Urinary bladder (tissue), 4 donors: ENCODE results near the gene SYTL1. TPM values are rescaled to one million over a fixed set of nuclear protein-coding genes. Genes with fewer than 3 reads are reported as not detected.

ENCODE experiments used
- DNase-seq: peaks from one replicate; pipeline ENCODE4 v3.0.0-alpha.2; 2015; ENCODE audit errors: extremely low spot score
- H3K27ac ChIP-seq: one replicate; pipeline ENCODE4 v1.5.1; 2013; ENCODE audit warnings: low read depth, mild to moderate bottlenecking, moderate library complexity
- H3K36me3 ChIP-seq: one replicate; pipeline ENCODE4 v1.6.1; 2013; ENCODE audit warnings: mild to moderate bottlenecking, moderate library complexity; ENCODE audit not compliant: insufficient read depth
- H3K4me1 ChIP-seq: one replicate; pipeline ENCODE4 v1.6.1; 2013; ENCODE audit warnings: mild to moderate bottlenecking, moderate library complexity; ENCODE audit not compliant: insufficient read depth
- H3K4me3 ChIP-seq: one replicate; pipeline ENCODE4 v1.5.1; 2013; ENCODE audit warnings: low read depth, low read length
- WGBS: extraction: QIAGEN DNeasy Blood & Tissue Kit; methylation state at CpG from one replicate; pipeline ENCODE4 v1.1.7; 2013; 5-methylcytosine and 5-hydroxymethylcytosine counted together
- polyA plus RNA-seq: library from polyadenylated mRNA; stranded (reverse); fragments of 200-250 nt; gene quantifications from one replicate; pipeline ENCODE4 v1.2.3, GENCODE V29; 2013
- total RNA-seq: library from RNA; depleted of rRNA; stranded (reverse); fragments of >200 nt; gene quantifications from one replicate; pipeline ENCODE4 v1.2.3, GENCODE V29; 2014
- donor health status: healthy with polysubstance abuse.
- donor health status: healthy.

Gene SYTL1
- total and polyA plus RNA-seq, 2 donors = 12.8 to 31.0 TPM

GRCh38 chr1:27346991-27347624, 5.3 kb downstream of the SYTL1 start:
- H3K36me3 ChIP-seq = no peaks in the 10 kb centered on the region
- no peak overlapping the region for H3K27ac ChIP-seq
- no peaks in the 10 kb centered on the region for H3K4me1 ChIP-seq
- 83% methylated on average over 14 of the region's 14 CpGs for WGBS
- no peak for DNase-seq
- no peak overlapping the region for H3K4me3 ChIP-seq

GRCh38 chr1:27348861-27349783, 7.3 kb downstream of the SYTL1 start:
- H3K27ac ChIP-seq = peak overlapping the region; percentile 71
- peak overlapping the region; percentile 45 for H3K4me3 ChIP-seq
- H3K36me3 ChIP-seq = no peaks in the 10 kb centered on the region
- peak; percentile 56 for DNase-seq
- H3K4me1 ChIP-seq = no peaks in the 10 kb centered on the region
- 22% methylated on average over 51 of the region's 51 CpGs for WGBS

DNA sequence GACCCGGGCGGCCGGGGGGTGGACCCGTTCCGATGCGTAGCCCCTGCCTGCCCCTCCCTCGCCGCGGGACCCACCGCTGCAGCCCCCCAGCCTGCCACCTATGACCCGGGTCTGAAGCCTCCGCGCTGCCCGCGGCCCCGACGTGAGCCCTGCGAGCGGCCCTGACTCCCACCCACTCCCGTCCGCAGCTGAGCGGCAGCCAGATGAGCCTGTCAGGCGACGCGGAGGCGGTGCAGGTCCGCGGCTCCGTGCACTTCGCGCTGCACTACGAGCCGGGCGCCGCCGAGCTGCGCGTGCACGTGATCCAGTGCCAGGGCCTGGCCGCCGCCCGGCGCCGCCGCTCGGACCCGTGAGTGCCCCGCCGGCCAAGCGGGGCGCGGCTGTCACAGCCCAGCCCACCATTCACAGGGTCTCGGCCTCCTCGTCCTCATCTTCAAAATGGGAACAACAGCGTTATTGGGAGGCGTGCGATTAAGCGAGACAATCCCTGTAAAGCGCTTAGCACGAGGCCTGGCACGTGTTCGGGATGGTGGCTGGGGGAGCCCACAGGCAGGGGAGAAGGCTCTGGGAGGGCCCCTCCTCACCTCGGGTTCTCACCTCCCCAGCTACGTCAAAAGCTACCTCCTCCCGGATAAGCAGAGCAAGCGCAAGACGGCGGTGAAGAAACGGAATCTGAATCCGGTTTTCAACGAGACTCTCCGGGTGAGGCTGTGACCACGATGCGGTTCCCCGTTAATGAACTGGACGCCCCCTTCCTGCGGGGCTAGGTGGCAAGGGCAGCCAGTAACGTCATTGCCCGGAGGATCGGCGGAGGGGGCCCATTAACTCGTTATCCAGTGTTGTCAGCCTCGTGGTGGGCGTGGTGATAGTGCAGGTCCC, 8.2 kb downstream of the SYTL1 start:
- WGBS = 17% methylated on average over 84 of the region's 84 CpGs
- H3K36me3 ChIP-seq = no peaks in the 10 kb centered on the region
- H3K27ac ChIP-seq = peak overlapping the region; percentile 43
- H3K4me1 ChIP-seq = no peaks in the 10 kb centered on the region
- peak overlapping the region; percentile 45 for H3K4me3 ChIP-seq
- DNase-seq = no peak

DNA sequence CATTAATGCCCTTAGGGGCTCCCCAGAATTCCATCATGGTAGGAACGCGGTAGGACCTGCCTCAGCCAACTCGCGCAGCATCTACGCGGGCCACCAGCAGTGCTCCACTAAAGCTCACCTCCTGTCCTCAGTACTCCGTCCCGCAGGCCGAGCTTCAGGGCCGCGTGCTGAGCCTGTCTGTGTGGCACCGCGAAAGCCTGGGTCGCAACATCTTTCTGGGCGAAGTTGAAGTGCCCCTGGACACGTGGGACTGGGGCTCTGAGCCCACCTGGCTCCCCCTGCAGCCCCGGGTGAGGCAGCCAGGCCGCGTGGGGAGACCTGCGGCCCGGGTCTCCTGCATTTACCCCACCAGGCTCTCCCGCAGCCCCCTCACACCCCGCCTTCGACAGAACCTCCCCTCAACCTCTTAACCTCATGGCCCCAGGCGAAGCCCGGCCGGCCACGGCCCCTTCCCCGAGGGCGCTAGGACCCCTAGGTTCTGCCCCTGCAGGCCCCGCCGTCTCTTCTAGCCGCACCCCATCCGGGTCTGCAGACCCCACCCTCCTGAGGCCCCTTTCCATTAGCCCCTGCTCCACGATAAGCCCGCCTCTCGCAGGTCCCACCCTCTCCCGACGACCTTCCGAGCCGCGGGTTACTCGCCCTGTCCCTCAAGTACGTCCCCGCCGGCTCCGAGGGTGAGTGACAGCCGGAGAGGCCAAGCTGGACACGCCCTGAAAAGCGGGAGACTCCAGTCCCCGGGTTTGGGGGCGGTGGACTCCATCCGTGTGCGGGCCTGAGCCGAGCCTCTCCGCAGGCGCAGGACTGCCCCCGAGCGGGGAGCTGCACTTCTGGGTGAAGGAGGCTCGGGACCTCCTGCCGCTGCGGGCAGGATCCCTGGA, 9.1 kb downstream of the SYTL1 start:
- DNase-seq = no peak
- H3K4me3 ChIP-seq = peak overlapping the region; percentile 4
- 31% methylated on average over 62 of the region's 62 CpGs for WGBS
- H3K4me1 ChIP-seq = no peaks in the 10 kb centered on the region
- no peaks in the 10 kb centered on the region for H3K36me3 ChIP-seq
- no peak overlapping the region for H3K27ac ChIP-seq

DNA sequence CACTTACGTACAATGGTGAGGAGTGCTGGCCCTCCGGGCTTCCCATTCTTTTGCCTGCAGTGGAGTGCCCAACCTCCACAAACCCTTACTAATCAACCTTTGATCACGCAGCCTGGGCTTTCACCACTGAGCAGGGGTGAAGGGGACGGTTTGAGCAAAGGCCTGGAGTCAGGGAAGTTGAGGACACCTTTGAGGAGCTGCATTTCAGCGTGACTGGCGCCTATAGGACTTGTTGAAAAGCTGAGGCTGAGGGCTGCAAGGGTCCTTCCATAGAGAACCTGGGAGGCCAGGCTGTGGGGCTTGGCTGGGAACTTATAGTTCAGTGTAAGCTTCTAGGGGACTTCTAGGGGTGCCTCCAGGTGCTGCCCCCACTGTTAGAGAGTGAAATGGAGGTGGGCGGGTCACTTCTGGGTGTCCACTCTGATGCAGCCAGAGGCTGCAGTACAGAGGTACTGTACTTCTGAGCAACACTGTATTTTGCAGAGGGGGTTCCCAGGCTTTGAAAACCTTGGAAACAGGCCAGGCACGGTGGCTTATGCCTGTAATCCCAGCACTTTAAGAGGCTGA, 9.8 kb downstream of the SYTL1 start:
- H3K36me3 ChIP-seq = no peaks in the 10 kb centered on the region
- H3K4me3 ChIP-seq = no peak overlapping the region
- no peak for DNase-seq
- no peaks in the 10 kb centered on the region for H3K4me1 ChIP-seq
- H3K27ac ChIP-seq = no peak overlapping the region
- 52% methylated on average over 8 of the region's 8 CpGs for WGBS

- Histone ChIP-seq H3K4me3 (no peak overlapping the region), H3K36me3 (no peaks in the 10 kb centered on the region), H3K4me1 (no peaks in the 10 kb centered on the region), H3K27ac (no peak overlapping the region)
- DNase-seq = no peak
- WGBS = 89% methylated on average over 13 of the region's 13 CpGs
Measured at GRCh38 chr1:27353166-27353565, 11.3 kb downstream of the SYTL1 start.

- Histone ChIP-seq H3K4me1 (no peaks in the 10 kb centered on the region), H3K27ac (no peak overlapping the region), H3K36me3 (no peaks in the 10 kb centered on the region), H3K4me3 (no peak overlapping the region)
- no peak for DNase-seq
- WGBS = 89% methylated on average over 3 of the region's 3 CpGs
Measured at GRCh38 chr1:27353629-27354028, 11.8 kb downstream of the SYTL1 start.

DNA sequence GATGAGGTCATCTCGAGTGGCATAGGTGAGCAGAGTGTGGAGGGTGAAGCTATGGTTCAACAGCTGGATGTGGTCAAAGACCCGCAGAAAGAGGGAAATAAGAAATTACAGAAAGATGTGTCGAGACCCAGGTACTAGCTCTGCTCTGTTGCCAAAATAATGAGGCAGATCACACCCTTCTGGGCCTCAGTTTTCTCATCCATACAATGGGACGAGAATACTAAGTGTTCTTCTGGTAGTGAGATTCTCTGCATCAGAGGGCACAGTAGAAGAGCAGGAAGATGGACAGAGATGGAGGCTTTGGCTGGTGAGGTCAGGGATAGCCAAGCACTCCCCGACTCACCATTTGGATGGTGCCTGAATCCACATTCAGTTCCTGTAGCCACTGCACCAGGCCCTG, 13.9 kb downstream of the SYTL1 start:
- no peaks in the 10 kb centered on the region for H3K36me3 ChIP-seq
- 94% methylated on average over 5 of the region's 5 CpGs for WGBS
- no peak overlapping the region for H3K27ac ChIP-seq
- no peak overlapping the region for H3K4me3 ChIP-seq
- no peak for DNase-seq
- no peaks in the 10 kb centered on the region for H3K4me1 ChIP-seq

DNA sequence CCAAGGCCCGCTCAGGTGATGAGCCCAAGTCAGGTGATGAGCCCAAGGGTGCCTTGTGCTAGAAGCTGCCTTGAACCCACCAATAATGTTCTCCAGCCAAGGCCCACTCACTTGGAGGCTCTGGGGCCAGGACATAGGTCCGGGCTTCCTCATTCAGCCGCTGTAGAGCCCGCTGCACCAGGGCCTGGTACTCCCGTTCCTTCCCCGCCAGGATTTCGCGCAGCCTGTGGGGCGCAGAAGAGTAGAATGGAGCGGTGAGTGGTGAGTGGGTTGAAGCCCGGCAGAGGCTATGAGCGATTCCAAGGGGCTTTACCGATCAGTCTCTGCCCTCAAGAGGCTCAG, 14.4 kb downstream of the SYTL1 start:
- Histone ChIP-seq H3K4me1 (no peaks in the 10 kb centered on the region), H3K4me3 (no peak overlapping the region), H3K36me3 (no peaks in the 10 kb centered on the region), H3K27ac (no peak overlapping the region)
- 87% methylated on average over 13 of the region's 13 CpGs for WGBS
- no peak for DNase-seq

DNA sequence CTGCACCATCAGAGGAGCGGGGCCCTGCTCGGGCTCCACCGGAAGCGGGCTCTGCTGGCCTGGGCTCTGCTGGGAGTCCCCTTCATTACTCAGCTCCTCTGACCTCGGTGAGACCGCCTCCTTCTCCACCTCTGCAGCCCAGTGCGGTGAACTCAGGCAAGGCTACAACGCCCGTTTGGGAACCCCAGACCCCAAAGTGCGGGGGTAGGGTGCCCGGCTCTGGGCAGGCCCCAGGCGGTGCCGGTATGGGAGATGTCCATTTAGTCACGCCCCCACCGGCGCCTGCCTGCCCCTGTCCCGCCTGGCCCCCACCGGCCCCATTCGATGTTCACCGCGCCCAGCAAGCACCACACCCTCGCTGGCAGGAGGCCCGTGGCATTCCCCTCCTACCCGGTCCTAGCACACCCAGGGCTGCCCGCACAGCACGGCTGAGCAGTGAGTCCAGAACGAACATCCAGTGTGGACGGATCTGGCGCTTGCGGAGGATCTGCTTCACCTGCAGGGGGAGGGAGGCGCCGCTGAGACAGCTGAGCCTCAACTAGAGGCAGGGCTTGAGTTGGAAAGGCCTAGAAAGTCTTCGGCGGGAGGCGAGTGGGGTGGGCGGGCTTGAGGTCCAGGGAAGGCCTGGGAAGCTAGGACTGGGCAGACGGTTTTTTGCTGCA, 14.9 kb downstream of the SYTL1 start:
- Histone ChIP-seq H3K4me1 (no peaks in the 10 kb centered on the region), H3K27ac (no peak overlapping the region), H3K36me3 (no peaks in the 10 kb centered on the region), H3K4me3 (no peak overlapping the region)
- DNase-seq = no peak
- 76% methylated on average over 37 of the region's 37 CpGs for WGBS

GRCh38 chr1:27357281-27358037, 15.6 kb downstream of the SYTL1 start:
- no peaks in the 10 kb centered on the region for H3K4me1 ChIP-seq
- H3K4me3 ChIP-seq = no peak overlapping the region
- no peaks in the 10 kb centered on the region for H3K36me3 ChIP-seq
- no peak for DNase-seq
- peak overlapping the region; percentile 47 for H3K27ac ChIP-seq
- 39% methylated on average over 40 of the region's 40 CpGs for WGBS
